Nephron progenitor cell (in vitro differentiated cells): ENCODE results near the gene AGFG1.

ENCODE experiments used
- DNase-seq: peaks from one replicate; pipeline ENCODE4 v3.0.0; 2021
- H3K27ac Mint-ChIP-seq: 2 replicates; pipeline ENCODE4 v1.8.0; 2021; ENCODE audit warnings: mild to moderate bottlenecking, moderate library complexity, mixed read lengths
- H3K27me3 Mint-ChIP-seq: 2 replicates; pipeline ENCODE4 v1.8.0; 2021; ENCODE audit warnings: mild to moderate bottlenecking, low read depth, mixed read lengths; ENCODE audit not compliant: poor library complexity
- H3K36me3 Mint-ChIP-seq: 2 replicates; pipeline ENCODE4 v1.8.0; 2021; ENCODE audit warnings: low read depth, mixed read lengths
- H3K4me1 Mint-ChIP-seq: 2 replicates; pipeline ENCODE4 v1.8.0; 2021; ENCODE audit warnings: mixed read lengths
- H3K4me3 Mint-ChIP-seq: 2 replicates; pipeline ENCODE4 v1.8.0; 2021; ENCODE audit warnings: mild to moderate bottlenecking, moderate library complexity, mixed read lengths
- H3K9me3 Mint-ChIP-seq: 2 replicates; pipeline ENCODE4 v1.8.0; 2021; ENCODE audit warnings: mild to moderate bottlenecking, moderate library complexity, mixed read lengths
- CTCF ChIP-seq: fragments of 200-600 bp; sonication (generic); IDR thresholded peaks from 2 replicates; pipeline ENCODE4 v1.5.0; 2021; ENCODE audit warnings: antibody characterized with exemption

AGFG1 gene

GRCh38 chr2:227436436-227437174 lies 35.4 kb upstream of the AGFG1 start:
- no peak for TF ChIP-seq CTCF
- H3K4me1 Mint-ChIP-seq: no peaks in the 10 kb centered on the region
- no peak for DNase-seq
- peaks cover 21% of the 10 kb centered on the region for H3K9me3 Mint-ChIP-seq
- H3K4me3 Mint-ChIP-seq: no peak overlapping the region
- no peak overlapping the region for H3K27ac Mint-ChIP-seq
- H3K36me3 Mint-ChIP-seq: peaks cover 10% of the 10 kb centered on the region
- H3K27me3 Mint-ChIP-seq: peaks cover 4% of the 10 kb centered on the region

GRCh38 chr2:227439214-227439613 lies 32.7 kb upstream of the AGFG1 start:
- Mint-ChIP-seq H3K9me3 (peaks cover 4% of the 10 kb centered on the region), H3K27me3 (peaks cover 4% of the 10 kb centered on the region), H3K4me3 (no peak overlapping the region), H3K4me1 (peaks cover 6% of the 10 kb centered on the region), H3K27ac (no peak overlapping the region), H3K36me3 (no peaks in the 10 kb centered on the region)
- TF ChIP-seq CTCF: no peak
- no peak for DNase-seq

GRCh38 chr2:227442639-227443038 lies 29.3 kb upstream of the AGFG1 start:
- no peaks in the 10 kb centered on the region for H3K9me3 Mint-ChIP-seq
- H3K4me1 Mint-ChIP-seq: peaks cover 8% of the 10 kb centered on the region
- no peak for TF ChIP-seq CTCF
- H3K36me3 Mint-ChIP-seq: no peaks in the 10 kb centered on the region
- H3K27ac Mint-ChIP-seq: no peak overlapping the region
- peaks cover 15% of the 10 kb centered on the region for H3K27me3 Mint-ChIP-seq
- H3K4me3 Mint-ChIP-seq: no peak overlapping the region
- DNase-seq: no peak

- Mint-ChIP-seq H3K27me3 (peaks cover 12% of the 10 kb centered on the region), H3K4me1 (peaks cover 8% of the 10 kb centered on the region), H3K36me3 (no peaks in the 10 kb centered on the region), H3K9me3 (no peaks in the 10 kb centered on the region), H3K27ac (no peak overlapping the region), H3K4me3 (no peak overlapping the region)
- DNase-seq: no peak
- no peak for TF ChIP-seq CTCF
These were observed 27.9 kb upstream of the AGFG1 start for GRCh38 chr2:227443889-227444568.

GRCh38 chr2:227447606-227448005 lies 24.4 kb upstream of the AGFG1 start:
- H3K4me1 Mint-ChIP-seq: peaks cover 8% of the 10 kb centered on the region
- TF ChIP-seq CTCF: no peak
- H3K27me3 Mint-ChIP-seq: peaks cover 12% of the 10 kb centered on the region

More at GRCh38 chr2:227447606-227448005, 24.4 kb upstream of the AGFG1 start:
- no peak overlapping the region for H3K27ac Mint-ChIP-seq
- no peaks in the 10 kb centered on the region for H3K9me3 Mint-ChIP-seq
- no peak overlapping the region for H3K4me3 Mint-ChIP-seq
- DNase-seq: no peak
- H3K36me3 Mint-ChIP-seq: no peaks in the 10 kb centered on the region
